Mesothelial cell of epicardium (in vitro differentiated cells): Measurements from ENCODE around the gene KCNK17. TPM values are rescaled to one million over a fixed set of nuclear protein-coding genes. Genes with fewer than 3 reads are reported as not detected.

ENCODE experiments used
- DNase-seq, 2 experiments: peaks; one replicate each; pipeline ENCODE4 v3.0.0; 2021; ENCODE audit warnings: low spot score in 2 of 2; ENCODE audit not compliant: unreplicated experiment in 2 of 2
- H3K27ac Mint-ChIP-seq: 2 replicates; pipeline ENCODE4 v1.8.0; 2021; ENCODE audit warnings: mixed read lengths
- H3K27me3 Mint-ChIP-seq: 2 replicates; pipeline ENCODE4 v1.8.0; 2021; ENCODE audit warnings: low read depth, mixed read lengths
- H3K36me3 Mint-ChIP-seq: 2 replicates; pipeline ENCODE4 v1.8.0; 2021; ENCODE audit warnings: mixed read lengths
- H3K4me1 Mint-ChIP-seq: 2 replicates; pipeline ENCODE4 v1.8.0; 2021; ENCODE audit warnings: mixed read lengths
- H3K4me3 Mint-ChIP-seq: 2 replicates; pipeline ENCODE4 v1.8.0; 2021; ENCODE audit warnings: mild to moderate bottlenecking, moderate library complexity, mixed read lengths
- H3K9me3 Mint-ChIP-seq: 2 replicates; pipeline ENCODE4 v1.8.0; 2021; ENCODE audit warnings: mixed read lengths
- total RNA-seq: library from RNA; stranded (reverse); gene quantifications from 3 replicates; pipeline ENCODE4 v1.2.1, GENCODE V29; 2021
- TF ChIP-seq, protein P1 (sequence below): fragments of 200-600 bp; sonication (generic); IDR thresholded peaks from one replicate; pipeline ENCODE4 v1.5.0; 2021; ENCODE audit warnings: antibody characterized with exemption; ENCODE audit not compliant: unreplicated experiment

KCNK17 gene
- total RNA-seq, 1 donor from 2014 or later: not detected

DNA sequence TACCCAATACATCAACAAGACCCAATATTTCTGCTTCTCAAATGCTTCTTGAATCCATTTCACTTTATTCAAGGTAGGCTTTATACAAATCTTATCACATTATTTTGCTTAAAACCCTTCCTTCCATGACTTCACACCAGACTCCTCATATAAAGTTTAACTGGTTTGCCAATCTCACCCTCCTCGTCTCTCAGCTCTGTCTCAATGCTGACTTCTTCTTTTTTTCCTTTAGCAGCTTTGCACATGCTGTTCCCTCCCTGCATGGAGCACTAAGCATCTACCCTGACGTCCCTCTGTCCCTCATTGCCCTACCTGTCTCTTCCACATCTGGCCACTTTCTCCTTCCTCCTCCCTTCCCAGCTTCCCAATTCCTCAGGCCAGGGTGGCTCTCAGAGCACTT, 31.4 kb downstream of the KCNK17 start:
- peaks cover 4% of the 10 kb centered on the region for H3K9me3 Mint-ChIP-seq
- no peak for DNase-seq
- H3K4me3 Mint-ChIP-seq: no peak overlapping the region
- H3K27ac Mint-ChIP-seq: no peak overlapping the region
- H3K36me3 Mint-ChIP-seq: no peaks in the 10 kb centered on the region
- TF ChIP-seq, protein P1, sequence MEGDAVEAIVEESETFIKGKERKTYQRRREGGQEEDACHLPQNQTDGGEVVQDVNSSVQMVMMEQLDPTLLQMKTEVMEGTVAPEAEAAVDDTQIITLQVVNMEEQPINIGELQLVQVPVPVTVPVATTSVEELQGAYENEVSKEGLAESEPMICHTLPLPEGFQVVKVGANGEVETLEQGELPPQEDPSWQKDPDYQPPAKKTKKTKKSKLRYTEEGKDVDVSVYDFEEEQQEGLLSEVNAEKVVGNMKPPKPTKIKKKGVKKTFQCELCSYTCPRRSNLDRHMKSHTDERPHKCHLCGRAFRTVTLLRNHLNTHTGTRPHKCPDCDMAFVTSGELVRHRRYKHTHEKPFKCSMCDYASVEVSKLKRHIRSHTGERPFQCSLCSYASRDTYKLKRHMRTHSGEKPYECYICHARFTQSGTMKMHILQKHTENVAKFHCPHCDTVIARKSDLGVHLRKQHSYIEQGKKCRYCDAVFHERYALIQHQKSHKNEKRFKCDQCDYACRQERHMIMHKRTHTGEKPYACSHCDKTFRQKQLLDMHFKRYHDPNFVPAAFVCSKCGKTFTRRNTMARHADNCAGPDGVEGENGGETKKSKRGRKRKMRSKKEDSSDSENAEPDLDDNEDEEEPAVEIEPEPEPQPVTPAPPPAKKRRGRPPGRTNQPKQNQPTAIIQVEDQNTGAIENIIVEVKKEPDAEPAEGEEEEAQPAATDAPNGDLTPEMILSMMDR: no peak
- H3K27me3 Mint-ChIP-seq: peaks cover 10% of the 10 kb centered on the region
- no peaks in the 10 kb centered on the region for H3K4me1 Mint-ChIP-seq

DNA sequence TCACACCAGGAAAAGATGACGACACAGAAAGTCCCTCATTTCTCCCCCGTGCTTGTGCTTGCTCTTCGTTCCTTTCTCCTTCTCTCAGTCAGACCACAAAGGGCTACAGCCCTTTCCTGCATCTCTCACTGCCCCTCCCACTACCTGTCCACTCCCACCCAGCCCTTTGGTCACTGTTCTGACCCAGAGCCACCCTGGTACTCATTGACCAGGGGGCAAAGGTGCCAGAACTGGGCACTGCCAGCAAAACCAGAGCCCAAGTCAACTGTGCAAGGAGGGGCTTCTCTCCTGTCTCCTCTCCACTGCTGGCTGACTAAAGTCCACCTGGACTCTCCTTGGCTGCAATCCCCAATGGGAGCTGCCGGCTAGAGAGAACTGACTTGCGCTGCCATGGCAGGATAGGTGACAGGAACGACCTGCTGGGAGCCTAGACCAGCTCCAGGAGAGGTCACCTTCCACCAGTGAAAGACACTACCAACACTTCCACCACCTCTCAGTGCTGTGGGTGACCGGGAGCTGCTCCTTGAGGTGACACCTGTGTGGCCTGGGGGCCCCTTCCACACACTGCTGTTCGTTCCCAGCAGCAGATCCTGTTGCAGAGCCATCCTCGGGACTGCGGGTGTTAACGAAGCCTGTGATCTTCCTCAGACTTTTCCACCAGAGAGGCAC, 32.8 kb downstream of the KCNK17 start:
- Mint-ChIP-seq H3K4me3 (no peak overlapping the region), H3K27ac (no peak overlapping the region), H3K9me3 (no peaks in the 10 kb centered on the region), H3K4me1 (no peaks in the 10 kb centered on the region), H3K36me3 (no peaks in the 10 kb centered on the region), H3K27me3 (peaks cover 14% of the 10 kb centered on the region)
- TF ChIP-seq, protein P1: no peak
- no peak for DNase-seq

DNA sequence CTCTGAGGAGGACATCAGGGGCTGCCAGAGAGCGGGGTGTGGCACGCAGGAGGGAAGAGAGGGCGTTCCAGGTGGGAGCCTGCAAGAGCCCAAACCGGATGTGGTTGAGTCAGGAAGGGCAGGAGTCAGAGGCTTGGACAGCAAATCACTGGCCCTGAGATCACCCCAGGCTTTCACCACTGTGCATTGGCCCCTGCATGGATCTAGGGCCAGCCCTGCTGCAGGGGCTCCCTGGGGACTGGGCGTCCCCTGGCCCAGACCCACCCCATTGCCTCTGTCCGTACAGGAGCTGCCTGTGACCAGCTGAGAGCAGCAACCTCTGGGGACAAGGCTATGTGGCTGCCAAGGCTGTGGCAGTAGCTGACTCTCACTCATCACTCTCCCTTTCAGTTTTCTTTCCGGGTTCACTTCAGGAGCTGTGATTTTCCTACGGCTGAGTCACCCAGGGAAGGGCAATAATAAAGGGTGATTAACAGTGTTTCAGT, 33.9 kb downstream of the KCNK17 start:
- H3K9me3 Mint-ChIP-seq: no peaks in the 10 kb centered on the region
- no peak overlapping the region for H3K27ac Mint-ChIP-seq
- TF ChIP-seq, protein P1: no peak
- no peak for DNase-seq
- no peaks in the 10 kb centered on the region for H3K36me3 Mint-ChIP-seq
- H3K4me3 Mint-ChIP-seq: no peak overlapping the region
- no peaks in the 10 kb centered on the region for H3K4me1 Mint-ChIP-seq
- H3K27me3 Mint-ChIP-seq: peaks cover 14% of the 10 kb centered on the region

DNA sequence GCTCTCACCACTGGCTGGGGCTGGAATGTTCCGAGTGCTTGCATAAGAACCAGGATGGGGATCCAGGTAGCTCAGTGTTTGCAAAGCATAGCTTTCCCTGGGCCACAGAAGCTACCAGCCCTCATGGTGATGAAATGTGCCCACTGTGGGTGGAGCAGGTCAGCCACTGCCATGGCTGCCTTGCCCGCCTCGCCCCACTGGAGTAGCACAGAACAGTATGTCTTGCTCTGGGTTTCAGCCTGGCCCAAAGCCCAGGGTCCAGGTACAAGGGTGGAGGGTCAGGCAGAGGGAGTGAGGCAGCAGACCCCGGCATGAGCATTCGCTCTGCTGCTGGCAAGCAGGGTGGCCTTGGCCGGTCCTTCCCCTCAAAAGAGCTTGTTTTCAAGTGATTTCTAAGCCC, 34.7 kb downstream of the KCNK17 start:
- Mint-ChIP-seq H3K27ac (no peak overlapping the region), H3K27me3 (peaks cover 16% of the 10 kb centered on the region), H3K4me3 (no peak overlapping the region), H3K9me3 (no peaks in the 10 kb centered on the region), H3K4me1 (no peaks in the 10 kb centered on the region), H3K36me3 (no peaks in the 10 kb centered on the region)
- TF ChIP-seq, protein P1: no peak
- no peak for DNase-seq

DNA sequence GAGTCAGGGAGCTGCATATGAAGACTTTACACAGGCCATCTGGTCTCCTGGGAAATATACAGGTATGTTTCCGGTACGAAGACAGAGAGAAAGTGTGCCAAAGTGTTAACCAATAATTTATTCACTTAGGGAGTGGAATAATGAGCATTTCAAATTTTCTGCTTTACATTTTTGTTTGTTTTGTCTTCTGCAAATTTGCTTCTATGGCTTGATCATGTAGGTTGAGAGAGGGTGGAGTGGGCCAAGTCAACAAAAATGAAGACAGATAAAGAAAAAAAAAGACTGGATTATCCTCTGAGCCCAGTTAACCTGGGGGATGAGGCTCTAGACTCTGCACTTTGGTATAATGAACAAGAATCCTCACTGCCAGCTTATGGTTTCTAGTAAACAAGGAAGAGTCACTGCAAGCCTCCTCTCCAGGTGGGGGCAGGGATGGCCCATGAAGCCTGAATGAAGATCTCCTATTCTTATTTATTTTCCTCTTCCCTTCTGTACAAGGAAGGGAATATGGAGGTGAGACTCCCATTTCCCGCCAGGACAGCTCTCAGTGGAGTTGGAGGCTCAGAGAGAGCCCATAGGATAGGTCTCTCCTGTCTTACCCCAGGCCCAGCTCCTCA, 37.7 kb downstream of the KCNK17 start:
- TF ChIP-seq, protein P1: no peak
- Mint-ChIP-seq H3K36me3 (no peaks in the 10 kb centered on the region), H3K27ac (no peak overlapping the region), H3K9me3 (no peaks in the 10 kb centered on the region), H3K27me3 (peaks cover 11% of the 10 kb centered on the region), H3K4me3 (no peak overlapping the region), H3K4me1 (no peaks in the 10 kb centered on the region)
- no peak for DNase-seq
